HepG2 (cell line): Measurements from ENCODE around the gene TST. TPM values are rescaled to one million over a fixed set of nuclear protein-coding genes. Genes with fewer than 3 reads are reported as not detected.

Source experiments
- CENPX ChIP-seq: sonication (generic); formaldehyde crosslinking; IDR thresholded peaks from 2 replicates; pipeline ENCODE4 v1.9.0; 2021; ENCODE audit warnings: mild to moderate bottlenecking, missing genetic modification reagents, moderate library complexity
- KDM3A ChIP-seq: IDR thresholded peaks from 2 replicates; pipeline ENCODE4 v1.6.1; 2018; ENCODE audit warnings: low read depth, missing compliant biosample characterization
- NFIC ChIP-seq: IDR thresholded peaks from 2 replicates; pipeline ENCODE4 v1.6.1; 2012; ENCODE audit warnings: mild to moderate bottlenecking, low read length, inconsistent platforms
- SIN3B ChIP-seq: fragments of 150-350 bp; IDR thresholded peaks from 2 replicates; pipeline ENCODE4 v1.6.1; 2014; ENCODE audit warnings: low read length
- ZNF3 ChIP-seq: IDR thresholded peaks from 2 replicates; pipeline ENCODE4 v1.7.0; 2017; ENCODE audit warnings: inconsistent platforms
- polyA plus RNA-seq, 8 experiments: library from polyadenylated mRNA; depleted of rRNA in 3 of 8; stranded (reverse) in 7 of 8; unstranded in 1 of 8; fragments of >200 nt; fragmentation: Illumina TruSeq in 4 of 8; extraction: Trizol in 4 of 8; gene quantifications; 2 replicates each; pipeline versions ENCODE4 v1.2.1 to v1.2.3, GENCODE V29; 2011 to 2016; ENCODE audit warnings: low read depth in 4 of 8, missing spikeins in 1 of 8, mixed read lengths in 1 of 8; ENCODE audit not compliant: insufficient read depth in 1 of 8
- total RNA-seq, 5 experiments: library from RNA; depleted of rRNA; stranded (reverse); fragments of >200 nt; fragmentation: Illumina TruSeq; extraction: Trizol; gene quantifications; 2 replicates each; pipeline ENCODE4 v1.2.3, GENCODE V29; 2016; ENCODE audit warnings: low read depth in 1 of 5
- TF ChIP-seq, protein P1 (sequence below): sonication (generic); formaldehyde crosslinking; IDR thresholded peaks from 2 replicates; pipeline ENCODE4 v1.4.0; 2020; ENCODE audit warnings: missing genetic modification reagents
- TF ChIP-seq, protein P2 (sequence below): IDR thresholded peaks from 2 replicates; pipeline ENCODE4 v1.6.1; 2016; ENCODE audit warnings: control low read depth
- TF ChIP-seq, protein P3 (sequence below): sonication (generic); formaldehyde crosslinking; IDR thresholded peaks from 2 replicates; pipeline ENCODE4 v1.5.0; 2020; ENCODE audit warnings: missing genetic modification reagents, mild to moderate bottlenecking, borderline replicate concordance
- TF ChIP-seq, protein P4 (sequence below): sonication (generic); formaldehyde crosslinking; IDR thresholded peaks from 2 replicates; pipeline ENCODE4 v1.4.0; 2020; ENCODE audit warnings: missing genetic modification reagents, borderline replicate concordance

Gene TST
- total and polyA plus RNA-seq, 2 of the 13 experiments (the other 11 are each of a cell fraction or from before 2014, with no cell fraction given), result 44.6 to 63.6 TPM

DNA sequence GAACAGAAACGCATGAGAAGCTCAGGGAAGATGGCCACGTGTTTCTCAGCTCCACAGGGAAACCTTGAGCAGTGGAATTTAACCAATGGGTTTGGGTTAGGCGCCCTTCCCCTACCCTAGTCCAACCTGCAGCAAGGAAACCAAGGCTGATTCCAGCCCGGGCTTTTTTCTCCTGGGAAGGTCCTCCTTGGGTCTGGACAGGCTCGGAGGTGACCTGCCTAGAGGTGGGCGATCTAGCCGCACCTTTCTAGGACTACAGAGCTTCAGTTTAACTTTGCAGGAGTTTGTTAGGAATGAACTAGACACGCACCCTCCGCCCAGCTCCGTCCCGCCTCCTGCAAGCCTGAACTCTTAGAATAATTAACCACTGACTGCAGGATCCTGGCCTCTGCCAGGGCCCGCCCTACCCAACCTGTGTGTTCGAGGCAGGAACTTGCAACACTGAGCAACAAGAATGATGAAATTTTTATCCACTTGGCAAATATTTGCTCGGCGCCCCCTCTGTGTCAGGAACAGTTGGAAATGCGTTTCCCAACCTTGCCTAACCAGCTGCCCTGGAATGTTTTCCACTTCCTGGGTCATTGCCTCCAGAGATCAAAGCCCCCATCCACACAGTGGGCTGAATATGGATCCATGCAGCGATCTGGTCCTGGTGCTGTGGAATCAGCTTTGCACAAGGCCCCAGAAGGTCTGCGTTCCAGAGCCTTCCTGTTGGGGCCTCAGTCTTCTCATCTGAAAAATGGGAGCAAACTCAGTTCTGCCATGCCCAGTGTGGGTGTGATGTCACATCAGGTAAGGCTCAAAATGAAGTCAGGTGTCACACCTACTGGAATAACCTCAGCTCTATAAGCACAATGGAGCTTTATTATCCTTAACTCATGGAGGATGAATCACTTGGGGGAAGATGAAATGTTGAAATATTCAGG lies 13.6 kb upstream of the TST start (continued):
- TF ChIP-seq, protein P1, sequence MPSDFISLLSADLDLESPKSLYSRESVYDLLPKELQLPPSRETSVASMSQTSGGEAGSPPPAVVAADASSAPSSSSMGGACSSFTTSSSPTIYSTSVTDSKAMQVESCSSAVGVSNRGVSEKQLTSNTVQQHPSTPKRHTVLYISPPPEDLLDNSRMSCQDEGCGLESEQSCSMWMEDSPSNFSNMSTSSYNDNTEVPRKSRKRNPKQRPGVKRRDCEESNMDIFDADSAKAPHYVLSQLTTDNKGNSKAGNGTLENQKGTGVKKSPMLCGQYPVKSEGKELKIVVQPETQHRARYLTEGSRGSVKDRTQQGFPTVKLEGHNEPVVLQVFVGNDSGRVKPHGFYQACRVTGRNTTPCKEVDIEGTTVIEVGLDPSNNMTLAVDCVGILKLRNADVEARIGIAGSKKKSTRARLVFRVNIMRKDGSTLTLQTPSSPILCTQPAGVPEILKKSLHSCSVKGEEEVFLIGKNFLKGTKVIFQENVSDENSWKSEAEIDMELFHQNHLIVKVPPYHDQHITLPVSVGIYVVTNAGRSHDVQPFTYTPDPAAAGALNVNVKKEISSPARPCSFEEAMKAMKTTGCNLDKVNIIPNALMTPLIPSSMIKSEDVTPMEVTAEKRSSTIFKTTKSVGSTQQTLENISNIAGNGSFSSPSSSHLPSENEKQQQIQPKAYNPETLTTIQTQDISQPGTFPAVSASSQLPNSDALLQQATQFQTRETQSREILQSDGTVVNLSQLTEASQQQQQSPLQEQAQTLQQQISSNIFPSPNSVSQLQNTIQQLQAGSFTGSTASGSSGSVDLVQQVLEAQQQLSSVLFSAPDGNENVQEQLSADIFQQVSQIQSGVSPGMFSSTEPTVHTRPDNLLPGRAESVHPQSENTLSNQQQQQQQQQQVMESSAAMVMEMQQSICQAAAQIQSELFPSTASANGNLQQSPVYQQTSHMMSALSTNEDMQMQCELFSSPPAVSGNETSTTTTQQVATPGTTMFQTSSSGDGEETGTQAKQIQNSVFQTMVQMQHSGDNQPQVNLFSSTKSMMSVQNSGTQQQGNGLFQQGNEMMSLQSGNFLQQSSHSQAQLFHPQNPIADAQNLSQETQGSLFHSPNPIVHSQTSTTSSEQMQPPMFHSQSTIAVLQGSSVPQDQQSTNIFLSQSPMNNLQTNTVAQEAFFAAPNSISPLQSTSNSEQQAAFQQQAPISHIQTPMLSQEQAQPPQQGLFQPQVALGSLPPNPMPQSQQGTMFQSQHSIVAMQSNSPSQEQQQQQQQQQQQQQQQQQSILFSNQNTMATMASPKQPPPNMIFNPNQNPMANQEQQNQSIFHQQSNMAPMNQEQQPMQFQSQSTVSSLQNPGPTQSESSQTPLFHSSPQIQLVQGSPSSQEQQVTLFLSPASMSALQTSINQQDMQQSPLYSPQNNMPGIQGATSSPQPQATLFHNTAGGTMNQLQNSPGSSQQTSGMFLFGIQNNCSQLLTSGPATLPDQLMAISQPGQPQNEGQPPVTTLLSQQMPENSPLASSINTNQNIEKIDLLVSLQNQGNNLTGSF (CRISPR knock-in tag), result no peak
- TF ChIP-seq CENPX (no peak), SIN3B (peak; percentile 56; the same call in 1 of the 2 replicates), ZNF3 (CRISPR knock-in tag) (peak; percentile 88), KDM3A (CRISPR knock-in tag) (peak; percentile 94; the same call in 1 of the 2 replicates), NFIC (peak; percentile 89)
- TF ChIP-seq, protein P2, sequence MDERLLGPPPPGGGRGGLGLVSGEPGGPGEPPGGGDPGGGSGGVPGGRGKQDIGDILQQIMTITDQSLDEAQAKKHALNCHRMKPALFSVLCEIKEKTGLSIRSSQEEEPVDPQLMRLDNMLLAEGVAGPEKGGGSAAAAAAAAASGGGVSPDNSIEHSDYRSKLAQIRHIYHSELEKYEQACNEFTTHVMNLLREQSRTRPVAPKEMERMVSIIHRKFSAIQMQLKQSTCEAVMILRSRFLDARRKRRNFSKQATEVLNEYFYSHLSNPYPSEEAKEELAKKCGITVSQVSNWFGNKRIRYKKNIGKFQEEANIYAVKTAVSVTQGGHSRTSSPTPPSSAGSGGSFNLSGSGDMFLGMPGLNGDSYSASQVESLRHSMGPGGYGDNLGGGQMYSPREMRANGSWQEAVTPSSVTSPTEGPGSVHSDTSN (CRISPR knock-in tag), result no peak
- TF ChIP-seq, protein P3, sequence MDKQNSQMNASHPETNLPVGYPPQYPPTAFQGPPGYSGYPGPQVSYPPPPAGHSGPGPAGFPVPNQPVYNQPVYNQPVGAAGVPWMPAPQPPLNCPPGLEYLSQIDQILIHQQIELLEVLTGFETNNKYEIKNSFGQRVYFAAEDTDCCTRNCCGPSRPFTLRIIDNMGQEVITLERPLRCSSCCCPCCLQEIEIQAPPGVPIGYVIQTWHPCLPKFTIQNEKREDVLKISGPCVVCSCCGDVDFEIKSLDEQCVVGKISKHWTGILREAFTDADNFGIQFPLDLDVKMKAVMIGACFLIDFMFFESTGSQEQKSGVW (CRISPR knock-in tag), result no peak; the same call in 1 of the 2 replicates
- TF ChIP-seq, protein P4, sequence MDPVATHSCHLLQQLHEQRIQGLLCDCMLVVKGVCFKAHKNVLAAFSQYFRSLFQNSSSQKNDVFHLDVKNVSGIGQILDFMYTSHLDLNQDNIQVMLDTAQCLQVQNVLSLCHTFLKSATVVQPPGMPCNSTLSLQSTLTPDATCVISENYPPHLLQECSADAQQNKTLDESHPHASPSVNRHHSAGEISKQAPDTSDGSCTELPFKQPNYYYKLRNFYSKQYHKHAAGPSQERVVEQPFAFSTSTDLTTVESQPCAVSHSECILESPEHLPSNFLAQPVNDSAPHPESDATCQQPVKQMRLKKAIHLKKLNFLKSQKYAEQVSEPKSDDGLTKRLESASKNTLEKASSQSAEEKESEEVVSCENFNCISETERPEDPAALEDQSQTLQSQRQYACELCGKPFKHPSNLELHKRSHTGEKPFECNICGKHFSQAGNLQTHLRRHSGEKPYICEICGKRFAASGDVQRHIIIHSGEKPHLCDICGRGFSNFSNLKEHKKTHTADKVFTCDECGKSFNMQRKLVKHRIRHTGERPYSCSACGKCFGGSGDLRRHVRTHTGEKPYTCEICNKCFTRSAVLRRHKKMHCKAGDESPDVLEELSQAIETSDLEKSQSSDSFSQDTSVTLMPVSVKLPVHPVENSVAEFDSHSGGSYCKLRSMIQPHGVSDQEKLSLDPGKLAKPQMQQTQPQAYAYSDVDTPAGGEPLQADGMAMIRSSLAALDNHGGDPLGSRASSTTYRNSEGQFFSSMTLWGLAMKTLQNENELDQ (CRISPR knock-in tag), result no peak
